Umbilical cord (tissue), 1 donor: Measurements from ENCODE around the gene FAM89B. TPM values are rescaled to one million over a fixed set of nuclear protein-coding genes. Genes with fewer than 3 reads are reported as not detected.

Source experiments
- total RNA-seq: library from RNA; depleted of rRNA; stranded (reverse); fragments of >200 nt; gene quantifications from one replicate; pipeline ENCODE4 v1.2.3, GENCODE V29; 2014; ENCODE audit warnings: low replicate concordance; ENCODE audit not compliant: insufficient read depth

FAM89B gene
- total RNA-seq, 1 donor from 2014 or later = 36.8 TPM

Other genes starting within 250 kb of the FAM89B start
- gene DPF2, start 238.7 kb upstream of the FAM89B start, total RNA-seq = 34.7 TPM
- 1.4 TPM for gene TIGD3, start 217.8 kb upstream of the FAM89B start, total RNA-seq
- 5.3 TPM for gene SLC25A45, start 189.9 kb upstream of the FAM89B start, total RNA-seq
- gene FRMD8, start 185.9 kb upstream of the FAM89B start, total RNA-seq = 80.2 TPM
- gene NEAT1, start 149.7 kb upstream of the FAM89B start, total RNA-seq = 74.6 TPM
- 14,533 TPM for gene MALAT1, start 73.5 kb upstream of the FAM89B start, total RNA-seq
- 60.7 TPM for gene SCYL1, start 47.5 kb upstream of the FAM89B start, total RNA-seq
- 116 TPM for gene LTBP3, start 14.2 kb upstream of the FAM89B start, total RNA-seq
- gene ZNRD2, start 2.1 kb upstream of the FAM89B start, total RNA-seq = 17.3 TPM
- gene EHBP1L1, start 3.5 kb downstream of the FAM89B start, total RNA-seq = 91.0 TPM
- not detected for gene KCNK7, start 23.3 kb downstream of the FAM89B start, total RNA-seq
- 12.0 TPM for gene MAP3K11, start 41.7 kb downstream of the FAM89B start, total RNA-seq
- gene PCNX3, start 43.2 kb downstream of the FAM89B start, total RNA-seq = 7.2 TPM
- gene SIPA1, start 65.6 kb downstream of the FAM89B start, total RNA-seq = 23.8 TPM
- 7.7 TPM for gene RELA, start 90.4 kb downstream of the FAM89B start, total RNA-seq
- 51.8 TPM for gene KAT5, start 139.7 kb downstream of the FAM89B start, total RNA-seq
- 50.3 TPM for gene RNASEH2C, start 148.3 kb downstream of the FAM89B start, total RNA-seq
- 9.6 TPM for gene AP5B1, start 208.4 kb downstream of the FAM89B start, total RNA-seq
- gene OVOL1, start 214.5 kb downstream of the FAM89B start, total RNA-seq = 1.4 TPM